ENCODE data around the gene FIZ1. TPM values are rescaled to one million over a fixed set of nuclear protein-coding genes. Genes with fewer than 3 reads are reported as not detected.

FIZ1 gene
- 3.2 and 4.2 TPM in 2 replicates for total RNA-seq

GRCh38 chr19:55599468-55599841, at the start of gene FIZ1:
Gene FIZ1, minus strand, starts transcription at chr19:55599517. Its CDS starts 1,652 bp downstream, at chr19:55597865.

GRCh38 chr19:55647732-55648584, 48.6 kb upstream of the FIZ1 start, which contains the start of gene CCDC106:
Gene CCDC106, plus strand, starts transcription at chr19:55648212. Its CDS starts 835 bp downstream, at chr19:55649047.

GRCh38 chr19:55643003-55643886, 43.9 kb upstream of the FIZ1 start, which contains the start of gene ZNF581:
Gene ZNF581, plus strand, starts transcription at chr19:55643649. Its CDS starts 923 bp downstream, at chr19:55644572.

GRCh38 chr19:55640577-55641425, 41.5 kb upstream of the FIZ1 start, which contains the start of gene ZNF580:
Gene ZNF580, plus strand, starts transcription at chr19:55641002. Its CDS starts 1,507 bp downstream, at chr19:55642509.

GRCh38 chr19:55624109-55625003, 25.0 kb upstream of the FIZ1 start, which contains the start of gene ZNF784:
Gene ZNF784, minus strand, starts transcription at chr19:55624566. Its CDS starts 5 bp downstream, at chr19:55624561.

GRCh38 chr19:55605637-55606470, 6.5 kb upstream of the FIZ1 start, which contains the start of gene ZNF865:
Gene ZNF865, plus strand, starts transcription at chr19:55605647. Its CDS starts 7,972 bp downstream, at chr19:55613619.

GRCh38 chr19:55599842-55600661, 735 bp upstream of the FIZ1 start, which contains the start of gene ZNF524:
Gene ZNF524, plus strand, starts transcription at chr19:55600288. Its CDS starts 1,825 bp downstream, at chr19:55602113.

GRCh38 chr19:55580628-55581144, 18.6 kb downstream of the FIZ1 start, which contains the start of gene ZNF579:
Gene ZNF579, minus strand, starts transcription at chr19:55580848. Its CDS starts 1,209 bp downstream, at chr19:55579639.

GRCh38 chr19:55545443-55545842, 53.9 kb downstream of the FIZ1 start, which contains the start of gene SBK3:
Gene SBK3, minus strand, starts transcription at chr19:55545543. Its CDS starts 0 bp downstream, at chr19:55545543.

Other genes with a start within 250 kb of the FIZ1 start
- gene COX6B2, start 244.8 kb downstream of the FIZ1 start, total RNA-seq: 0.29 TPM in 1 of 2 replicates, not detected in the other
- not detected in 2 replicates for gene GARIN5B, start 236.3 kb downstream of the FIZ1 start, total RNA-seq
- not detected in 2 replicates for gene IL11, start 229.1 kb downstream of the FIZ1 start, total RNA-seq
- gene TMEM190, start 222.7 kb downstream of the FIZ1 start, total RNA-seq: not detected in 2 replicates
- gene TMEM238, start 215.2 kb downstream of the FIZ1 start, total RNA-seq: not detected in 2 replicates
- gene RPL28, start 213.6 kb downstream of the FIZ1 start, total RNA-seq: 346 and 438 TPM in 2 replicates
- gene UBE2S, start 191.7 kb downstream of the FIZ1 start, total RNA-seq: 110 and 177 TPM in 2 replicates
- not detected in 2 replicates for gene SHISA7, start 156.2 kb downstream of the FIZ1 start, total RNA-seq
- 33.5 and 43.0 TPM in 2 replicates for gene ISOC2, start 137.9 kb downstream of the FIZ1 start, total RNA-seq
- not detected in 2 replicates for gene C19orf85, start 134.8 kb downstream of the FIZ1 start, total RNA-seq
- gene ZNF628, start 122.9 kb downstream of the FIZ1 start, total RNA-seq: 2.4 and 3.2 TPM in 2 replicates
- gene NAT14, start 114.3 kb downstream of the FIZ1 start, total RNA-seq: 8.9 and 9.6 TPM in 2 replicates
- 0.27 and 0.79 TPM in 2 replicates for gene SSC5D, start 111.1 kb downstream of the FIZ1 start, total RNA-seq
- not detected in 2 replicates for gene SBK2, start 62.4 kb downstream of the FIZ1 start, total RNA-seq
- 0.27 and 0.65 TPM in 2 replicates for gene SBK3, start 54.0 kb downstream of the FIZ1 start, total RNA-seq
- gene ZNF579, start 18.7 kb downstream of the FIZ1 start, total RNA-seq: 4.1 and 5.1 TPM in 2 replicates
- gene ZNF524, start 771 bp upstream of the FIZ1 start, total RNA-seq: 7.2 and 9.0 TPM in 2 replicates
- gene ZNF865, start 6.1 kb upstream of the FIZ1 start, total RNA-seq: 1.6 and 1.8 TPM in 2 replicates
- 2.0 and 2.4 TPM in 2 replicates for gene ZNF784, start 25.0 kb upstream of the FIZ1 start, total RNA-seq
- 5.1 and 6.7 TPM in 2 replicates for gene ZNF580, start 41.5 kb upstream of the FIZ1 start, total RNA-seq
- gene ZNF581, start 44.1 kb upstream of the FIZ1 start, total RNA-seq: 16.4 and 16.7 TPM in 2 replicates
- 8.0 and 8.5 TPM in 2 replicates for gene CCDC106, start 48.7 kb upstream of the FIZ1 start, total RNA-seq
- 171 and 192 TPM in 2 replicates for gene U2AF2, start 55.5 kb upstream of the FIZ1 start, total RNA-seq
- gene EPN1, start 75.7 kb upstream of the FIZ1 start, total RNA-seq: 74.6 and 86.4 TPM in 2 replicates
- not detected in 2 replicates for gene NLRP9, start 138.9 kb upstream of the FIZ1 start, total RNA-seq
- gene RFPL4A, start 159.6 kb upstream of the FIZ1 start, total RNA-seq: not detected in 2 replicates
- 0.13 TPM in 1 of 2 replicates, not detected in the other for gene RFPL4AL1, start 169.6 kb upstream of the FIZ1 start, total RNA-seq
- not detected in 2 replicates for gene NLRP11, start 232.5 kb upstream of the FIZ1 start, total RNA-seq
- not detected in 2 replicates for gene NLRP4, start 237.0 kb upstream of the FIZ1 start, total RNA-seq

Measured in thoracic aorta endothelial cell (primary cell).